Endodermal cell (in vitro differentiated cells): ENCODE data around the gene ELFN2. TPM values are rescaled to one million over a fixed set of nuclear protein-coding genes. Genes with fewer than 3 reads are reported as not detected.

Experiments used
- DNase-seq: peaks from one replicate; pipeline ENCODE4 v3.0.0-alpha.2; 2017
- H3K27ac ChIP-seq: 2 replicates; pipeline ENCODE4 v1.5.1; 2013; ENCODE audit warnings: mild to moderate bottlenecking, low read depth, low read length, moderate library complexity
- H3K27me3 ChIP-seq: 2 replicates; pipeline ENCODE4 v1.6.1; 2013; ENCODE audit warnings: mild to moderate bottlenecking, low read length, moderate library complexity; ENCODE audit not compliant: insufficient read depth, control insufficient read depth, poor library complexity, severe bottlenecking
- H3K36me3 ChIP-seq: 2 replicates; pipeline ENCODE4 v1.7.0; 2013; ENCODE audit warnings: mild to moderate bottlenecking, low read length, moderate library complexity; ENCODE audit not compliant: control insufficient read depth, insufficient read depth
- H3K4me1 ChIP-seq: one replicate; pipeline ENCODE4 v1.7.0; 2013; ENCODE audit warnings: low read length; ENCODE audit not compliant: control insufficient read depth, insufficient read depth
- H3K4me3 ChIP-seq: 2 replicates; pipeline ENCODE4 v1.5.1; 2013; ENCODE audit warnings: mild to moderate bottlenecking, low read length, moderate library complexity
- H3K9ac ChIP-seq: 2 replicates; pipeline ENCODE4 v1.6.1; 2013; ENCODE audit warnings: mild to moderate bottlenecking, low read length, moderate library complexity; ENCODE audit not compliant: poor library complexity, severe bottlenecking; ENCODE audit errors: extremely low read depth
- H3K9me3 ChIP-seq: 2 replicates; pipeline ENCODE4 v1.6.1; 2013; ENCODE audit warnings: mild to moderate bottlenecking, low read length, moderate library complexity; ENCODE audit not compliant: control insufficient read depth
- H3K27ac Mint-ChIP-seq: 2 replicates; pipeline ENCODE4 v1.8.0; 2020; ENCODE audit warnings: mixed read lengths
- H3K27me3 Mint-ChIP-seq: 2 replicates; pipeline ENCODE4 v1.8.0; 2021; ENCODE audit warnings: mild to moderate bottlenecking, mixed read lengths; ENCODE audit not compliant: insufficient read depth
- H3K36me3 Mint-ChIP-seq: 2 replicates; pipeline ENCODE4 v1.8.0; 2020; ENCODE audit warnings: low read depth, mixed read lengths
- H3K4me1 Mint-ChIP-seq: 2 replicates; pipeline ENCODE4 v1.8.0; 2020; ENCODE audit warnings: mixed read lengths
- H3K4me3 Mint-ChIP-seq: 2 replicates; pipeline ENCODE4 v1.8.0; 2020; ENCODE audit warnings: mild to moderate bottlenecking, moderate library complexity, mixed read lengths
- H3K9me3 Mint-ChIP-seq: 2 replicates; pipeline ENCODE4 v1.8.0; 2020; ENCODE audit warnings: mild to moderate bottlenecking, mixed read lengths
- CTCF ChIP-seq: fragments of 200-600 bp; sonication (generic); conservative IDR thresholded peaks from 2 replicates; pipeline ENCODE4 v1.5.0; 2021; ENCODE audit warnings: antibody characterized with exemption, mild to moderate bottlenecking
- WGBS, 2 experiments: methylation state at CpG; one replicate each; pipeline versions ENCODE4 v1.1.5 to v1.1.7; 2013; ENCODE audit warnings: missing lambda C conversion rate in 2 of 2, mixed read lengths in 1 of 2; ENCODE audit not compliant: insufficient coverage in 1 of 2, insufficient read length in 1 of 2; 5-methylcytosine and 5-hydroxymethylcytosine counted together
- total RNA-seq, 2 donors: library from RNA; stranded (reverse); fragmentation: NEBNext Ultra II Directional in 1 of 2; extraction: Animal tissue kit (Norgen Biotek cat#: 25700) in 1 of 2; gene quantifications; 2 replicates in 1 of 2; 3 replicates in 1 of 2; pipeline ENCODE4 v1.2.1, GENCODE V29; 2021

The ELFN2 gene
- total RNA-seq, 2 donors from 2014 or later, result 0.40 to 0.46 TPM

GRCh38 chr22:37442537-37442936 is 15.3 kb upstream of the ELFN2 start:
- Histone ChIP-seq H3K9ac (no peak overlapping the region), H3K9me3 (no peaks in the 10 kb centered on the region), H3K27ac (no peak overlapping the region), H3K27me3 (no peaks in the 10 kb centered on the region), H3K36me3 (no peaks in the 10 kb centered on the region), H3K4me3 (no peak overlapping the region), H3K4me1 (no peaks in the 10 kb centered on the region)
- Mint-ChIP-seq H3K27me3 (peaks cover 14% of the 10 kb centered on the region), H3K27ac (no peak overlapping the region), H3K9me3 (peaks cover 11% of the 10 kb centered on the region), H3K36me3 (no peaks in the 10 kb centered on the region), H3K4me3 (no peak overlapping the region), H3K4me1 (no peaks in the 10 kb centered on the region)
- TF ChIP-seq CTCF, result no peak
- no peak for DNase-seq
- 82 to 91% methylated on average over 2 of the region's 2 CpGs for WGBS, 2 experiments

GRCh38 chr22:37442135-37442534 is 14.9 kb upstream of the ELFN2 start:
- Mint-ChIP-seq H3K9me3 (peaks cover 11% of the 10 kb centered on the region), H3K27ac (no peak overlapping the region), H3K4me1 (no peaks in the 10 kb centered on the region), H3K4me3 (no peak overlapping the region), H3K36me3 (no peaks in the 10 kb centered on the region), H3K27me3 (peaks cover 14% of the 10 kb centered on the region)
- no peaks in the 10 kb centered on the region for H3K9me3 ChIP-seq
- H3K4me1 ChIP-seq, result no peaks in the 10 kb centered on the region
- peak overlapping the region; percentile 18 for H3K27ac ChIP-seq
- H3K27me3 ChIP-seq, result no peaks in the 10 kb centered on the region
- no peak for TF ChIP-seq CTCF
- no peak overlapping the region for H3K4me3 ChIP-seq
- WGBS, 2 experiments, result 84 to 92% methylated on average over 7 to 8 of the region's 8 CpGs
- DNase-seq, result no peak
- no peaks in the 10 kb centered on the region for H3K36me3 ChIP-seq
- H3K9ac ChIP-seq, result no peak overlapping the region

- H3K9me3 Mint-ChIP-seq, result peaks cover 11% of the 10 kb centered on the region
- no peak for TF ChIP-seq CTCF
Observed at GRCh38 chr22:37440875-37441274, 13.6 kb upstream of the ELFN2 start.

More at GRCh38 chr22:37440875-37441274, 13.6 kb upstream of the ELFN2 start:
- Histone ChIP-seq H3K9me3 (no peaks in the 10 kb centered on the region), H3K4me1 (no peaks in the 10 kb centered on the region), H3K27me3 (no peaks in the 10 kb centered on the region), H3K9ac (no peak overlapping the region), H3K4me3 (no peak overlapping the region), H3K36me3 (no peaks in the 10 kb centered on the region), H3K27ac (no peak overlapping the region)
- H3K27ac Mint-ChIP-seq, result no peak overlapping the region
- no peaks in the 10 kb centered on the region for H3K36me3 Mint-ChIP-seq
- H3K4me3 Mint-ChIP-seq, result no peak overlapping the region
- no peak for DNase-seq
- H3K27me3 Mint-ChIP-seq, result peaks cover 14% of the 10 kb centered on the region
- WGBS, 2 experiments, result 89 to 96% methylated on average over 4 of the region's 4 CpGs
- H3K4me1 Mint-ChIP-seq, result no peaks in the 10 kb centered on the region
